Pons (tissue), 1 donor: ENCODE measurements around the gene KANSL1.
"Not testable (repeated sequence)": the region's sequence is repeated elsewhere in the genome, so short reads cannot be mapped to it uniquely, and the experiment has no call there.

Experiments used
- DNase-seq: peaks from one replicate; pipeline ENCODE4 v3.0.0-alpha.2; 2016; ENCODE audit warnings: low spot score

KANSL1 gene

DNA sequence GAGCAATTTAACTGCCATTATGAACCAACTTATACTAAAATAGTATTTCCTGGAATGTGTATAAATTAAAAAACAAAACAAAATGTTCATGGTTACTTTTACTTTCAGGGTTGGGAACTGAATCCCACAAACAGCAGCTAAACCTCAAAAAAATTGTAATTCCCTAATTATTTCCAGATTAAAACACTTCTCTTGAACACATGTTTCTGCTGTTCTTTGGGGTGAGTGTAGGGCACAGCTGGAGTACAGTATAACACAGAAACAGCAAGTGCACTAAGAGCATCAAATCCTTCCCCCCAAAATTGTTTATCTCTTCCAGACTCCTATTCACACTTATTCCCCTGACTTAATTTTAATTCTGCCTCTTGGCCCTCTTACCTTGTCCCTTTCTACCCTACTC, 56.4 kb downstream of the KANSL1 start:
- no peak for DNase-seq

DNA sequence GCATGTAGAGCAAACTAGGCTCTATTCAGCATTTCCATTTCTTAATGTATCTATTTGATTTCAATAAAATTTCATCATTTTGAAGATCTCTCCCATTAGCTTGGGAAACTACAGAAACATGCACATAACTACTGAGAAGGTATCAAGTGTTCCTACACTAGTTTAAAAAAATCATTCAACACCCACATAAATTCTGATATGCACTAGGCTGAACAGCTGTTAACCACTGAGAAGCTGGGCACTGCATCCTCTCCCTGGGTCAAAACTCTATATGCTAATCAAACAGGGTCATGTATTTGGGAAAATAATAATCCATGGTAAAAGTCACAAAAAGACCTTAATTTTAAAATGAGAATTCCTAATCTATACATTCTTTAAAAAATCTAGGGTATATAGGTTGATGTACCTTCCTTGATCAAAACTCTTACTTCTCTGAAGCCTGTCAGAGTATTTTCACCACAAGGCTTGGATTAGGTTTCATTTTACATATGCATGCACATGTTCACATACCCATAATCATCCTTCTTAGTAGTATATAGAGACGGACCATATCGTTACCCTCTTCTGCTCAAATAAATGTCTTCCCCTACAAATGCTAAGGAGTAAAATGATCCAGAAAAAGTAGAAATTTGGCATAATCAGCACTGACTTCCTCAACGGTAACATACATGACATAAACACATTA, 57.2 kb downstream of the KANSL1 start:
- DNase-seq: no peak

- no peak for DNase-seq
Observed at GRCh38 chr17:46135126-46135812, 58.0 kb downstream of the KANSL1 start.

DNA sequence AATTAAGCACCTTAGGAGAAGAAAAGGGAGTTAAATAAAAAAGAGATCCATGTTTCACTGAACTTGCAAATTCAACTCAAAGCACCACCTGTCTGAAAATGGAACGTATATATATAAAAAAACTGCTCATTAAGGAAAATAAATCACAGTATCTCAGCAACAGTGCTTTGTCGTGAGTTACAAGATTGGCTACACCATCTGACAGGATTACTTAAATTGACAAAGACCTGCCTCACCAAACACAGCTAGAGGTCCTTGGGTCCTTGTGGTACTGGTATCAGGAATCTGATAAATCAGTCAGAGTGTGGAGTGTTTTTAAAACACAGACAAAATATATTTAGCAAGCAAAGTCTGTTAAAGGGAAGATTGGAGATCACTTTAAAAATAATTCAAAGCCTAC, 63.9 kb downstream of the KANSL1 start:
- DNase-seq: no peak

- no peak for DNase-seq
Observed at GRCh38 chr17:46128453-46128852, 64.8 kb downstream of the KANSL1 start.

DNA sequence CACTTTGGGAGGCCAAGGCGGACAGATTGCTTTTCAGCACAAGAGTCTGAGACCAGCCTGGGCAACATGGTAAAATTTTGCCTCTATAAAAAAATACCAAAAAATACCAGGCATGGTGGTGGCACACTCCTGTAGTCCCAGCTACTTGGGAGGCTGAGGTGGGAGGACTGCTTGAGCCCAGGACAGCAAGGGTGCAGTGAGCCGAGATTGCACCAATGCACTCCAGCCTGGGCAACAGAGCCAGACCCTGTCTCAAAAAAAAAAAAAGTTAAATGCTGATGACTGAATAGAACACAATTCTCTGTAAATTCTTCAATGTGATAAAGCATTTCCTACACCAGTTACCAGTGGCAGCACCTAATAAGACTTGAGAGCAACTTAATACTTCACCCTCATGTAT, 65.7 kb downstream of the KANSL1 start:
- no peak for DNase-seq

- DNase-seq: no peak
Observed at GRCh38 chr17:46126840-46127239, 66.4 kb downstream of the KANSL1 start.

DNA sequence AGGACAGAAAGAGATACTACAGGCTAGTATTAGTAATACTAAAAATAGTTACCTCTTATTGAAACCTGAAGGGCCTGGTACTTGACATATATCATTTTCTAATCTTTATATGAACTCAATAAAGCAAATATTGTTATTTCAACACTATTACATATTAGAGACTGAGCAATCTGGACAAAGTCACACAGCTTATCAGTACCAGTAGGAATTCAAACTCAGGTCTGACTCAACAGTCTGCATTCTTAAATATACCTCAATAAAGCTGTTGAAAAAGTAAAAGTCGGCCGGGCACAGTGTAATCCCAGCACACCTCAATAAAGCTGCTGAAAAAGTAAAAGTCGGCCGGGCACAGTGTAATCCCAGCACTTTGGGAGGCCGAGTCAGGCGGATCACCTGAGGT, 67.4 kb downstream of the KANSL1 start:
- DNase-seq: no peak

DNA sequence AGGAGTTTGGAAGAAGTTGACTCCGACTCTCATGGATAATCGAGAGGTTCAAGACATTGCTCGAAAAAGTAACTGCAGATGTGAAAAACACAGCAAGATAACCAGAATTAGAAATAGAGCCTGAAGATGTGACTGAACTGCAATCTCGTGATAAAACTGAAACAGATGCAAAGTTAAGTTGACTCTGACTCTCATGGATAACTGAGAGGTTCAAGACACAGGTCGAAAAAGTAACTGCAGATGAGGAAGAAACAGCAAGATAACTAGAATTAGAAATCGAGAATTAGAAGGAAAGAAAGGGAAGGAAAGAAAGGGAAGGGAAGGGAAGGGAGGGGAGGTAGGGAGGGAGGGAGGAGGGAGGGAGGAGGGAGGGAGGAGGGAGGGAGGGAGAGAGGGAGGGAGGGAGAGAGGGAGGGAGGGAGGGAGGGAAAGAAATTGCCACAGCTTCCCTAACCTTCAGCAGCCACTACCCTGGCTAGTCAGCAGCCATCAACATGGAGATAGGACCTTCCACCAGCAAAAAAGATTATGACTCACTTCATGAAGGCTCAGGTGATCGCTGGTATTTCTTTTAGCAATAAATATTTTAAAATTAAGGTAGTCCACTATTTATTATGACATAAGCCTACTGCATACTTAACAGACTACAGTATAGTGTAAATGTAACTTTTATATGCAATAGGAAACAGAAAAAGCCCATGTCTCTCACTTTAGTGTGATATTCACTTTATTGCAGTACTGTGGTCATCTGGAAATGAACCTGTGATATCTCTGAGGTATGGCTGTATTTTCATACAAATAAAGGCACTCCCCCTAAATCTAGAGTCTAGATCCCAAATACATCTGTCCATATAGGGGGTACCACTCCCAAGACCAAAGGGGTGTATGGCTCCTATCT, 68.3 kb downstream of the KANSL1 start:
- DNase-seq: no peak

- DNase-seq: no peak
Observed at GRCh38 chr17:46123607-46124006, 69.6 kb downstream of the KANSL1 start.

- DNase-seq: no peak
Observed at GRCh38 chr17:46122486-46122871, 70.8 kb downstream of the KANSL1 start.

DNA sequence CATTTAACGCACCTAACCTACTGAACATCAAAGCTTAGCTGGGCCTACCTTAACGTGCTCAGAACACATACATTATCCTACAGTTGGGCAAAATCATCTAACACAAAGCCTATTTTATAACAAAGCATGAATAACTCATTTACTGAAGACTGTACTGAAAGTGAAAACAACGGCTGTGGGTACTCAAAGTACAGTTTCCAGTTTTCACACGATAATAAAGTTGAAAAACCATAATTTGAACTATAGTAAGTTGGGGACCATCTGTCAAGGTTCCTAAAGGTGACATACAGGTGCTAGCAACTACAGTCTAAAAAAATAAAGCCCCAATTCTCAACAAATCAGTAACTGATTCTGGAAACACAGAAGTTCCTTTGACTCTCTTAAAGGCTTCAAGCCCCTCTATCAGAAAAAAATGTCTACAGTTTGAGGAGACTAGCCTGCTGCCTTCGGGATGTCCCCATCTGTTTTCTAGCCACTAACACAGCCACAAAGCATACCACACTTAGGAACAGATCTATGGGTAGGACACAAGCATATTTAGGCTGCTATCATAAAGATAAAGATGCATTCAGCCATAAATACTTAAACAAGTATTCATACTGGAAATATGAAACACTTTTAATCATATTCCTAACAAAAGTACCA, 71.3 kb downstream of the KANSL1 start:
- peak; percentile 29 for DNase-seq

GRCh38 chr17:46121165-46121764, 72.0 kb downstream of the KANSL1 start:
- no peak for DNase-seq

GRCh38 chr17:46120537-46120936, 72.7 kb downstream of the KANSL1 start:
- DNase-seq: no peak

DNA sequence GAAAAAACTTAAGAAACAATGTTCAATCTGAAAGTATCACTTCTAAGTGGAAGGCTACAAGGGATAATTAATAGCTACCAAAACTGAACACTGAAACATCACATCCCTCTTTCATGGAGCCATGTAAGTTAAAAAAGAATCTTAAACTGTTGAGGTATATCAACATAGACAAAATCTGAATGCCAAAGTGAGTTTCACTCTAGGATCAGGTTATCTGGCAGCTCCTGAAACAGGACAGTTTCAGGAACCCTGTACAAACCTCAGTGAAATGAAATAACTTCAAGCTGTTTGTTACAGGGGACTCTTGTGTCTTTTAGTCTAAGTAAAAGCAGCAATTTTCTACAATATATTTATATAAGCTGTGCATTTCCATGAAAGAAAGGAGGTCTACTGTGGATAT, 73.2 kb downstream of the KANSL1 start:
- no peak for DNase-seq

GRCh38 chr17:46118964-46119363, 74.3 kb downstream of the KANSL1 start:
- DNase-seq: peak; percentile 49

DNA sequence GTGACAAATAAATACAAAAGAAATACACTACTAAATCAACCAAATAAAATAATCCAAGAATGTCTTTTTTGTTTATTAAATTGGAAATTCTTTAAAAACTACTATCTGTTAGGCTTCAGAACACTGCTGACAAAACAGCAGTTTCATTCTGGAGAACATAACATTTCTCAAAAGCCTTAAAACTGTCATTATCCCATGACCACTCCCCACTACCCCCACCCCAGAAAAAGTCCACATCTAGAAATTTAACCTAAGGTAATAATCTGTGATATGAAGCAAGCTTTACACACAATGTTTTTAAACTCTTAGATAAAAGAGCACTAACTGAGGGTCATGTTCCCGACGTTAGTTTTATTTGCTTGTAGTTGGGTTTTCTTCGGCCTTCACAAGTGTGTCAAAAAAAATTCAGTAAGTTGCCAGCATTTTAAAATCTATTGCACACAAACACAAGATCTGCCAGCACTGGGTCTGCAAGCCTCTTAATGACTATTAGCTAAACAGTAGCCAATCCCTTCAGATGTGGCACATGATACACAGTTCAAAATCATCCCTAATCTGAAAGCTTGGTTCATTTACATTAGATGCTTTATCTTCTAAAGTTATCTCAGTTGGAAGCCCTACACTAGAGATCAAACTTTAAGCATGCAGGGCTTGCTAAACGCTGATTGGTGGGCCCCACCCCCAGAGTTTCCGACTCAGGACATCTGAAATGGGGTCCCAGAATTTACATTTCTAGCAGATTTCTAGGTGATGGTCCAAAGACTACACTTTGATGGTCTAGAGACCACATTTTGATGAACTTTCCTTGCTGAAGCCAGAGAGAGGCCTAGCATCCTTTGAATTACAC, 75.2 kb downstream of the KANSL1 start:
- DNase-seq: no peak

DNA sequence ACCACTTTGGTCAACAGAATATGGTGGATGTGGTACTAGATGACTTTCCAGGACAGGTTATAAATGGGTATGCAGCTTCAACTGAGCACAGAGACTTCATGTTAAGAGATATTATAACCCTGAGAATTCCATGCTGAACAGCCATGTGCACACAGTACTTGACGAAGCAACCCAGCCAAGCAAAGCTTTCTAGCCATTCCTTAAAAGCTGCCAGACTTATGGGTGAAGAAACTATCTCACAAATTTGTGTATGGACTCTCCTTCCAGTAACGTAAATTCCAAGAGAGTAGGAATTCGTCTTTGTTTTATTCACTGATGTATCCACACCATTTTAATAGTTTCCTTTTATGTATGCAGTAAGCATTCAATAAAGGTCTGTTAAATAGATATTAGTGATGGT, 76.1 kb downstream of the KANSL1 start:
- no peak for DNase-seq

- no peak for DNase-seq
Observed at GRCh38 chr17:46115699-46116098, 77.5 kb downstream of the KANSL1 start.

GRCh38 chr17:46111236-46111635, 82.0 kb downstream of the KANSL1 start:
- not testable (repeated sequence) for DNase-seq

- DNase-seq: no peak
Observed at GRCh38 chr17:46110219-46110618, 83.0 kb downstream of the KANSL1 start.
